Measurements from ENCODE around the gene DYRK1B. TPM values are rescaled to one million over a fixed set of nuclear protein-coding genes. Genes with fewer than 3 reads are reported as not detected.

Gene DYRK1B
- total RNA-seq, 2 donors from 2014 or later = 8.8 to 17.6 TPM

DNA sequence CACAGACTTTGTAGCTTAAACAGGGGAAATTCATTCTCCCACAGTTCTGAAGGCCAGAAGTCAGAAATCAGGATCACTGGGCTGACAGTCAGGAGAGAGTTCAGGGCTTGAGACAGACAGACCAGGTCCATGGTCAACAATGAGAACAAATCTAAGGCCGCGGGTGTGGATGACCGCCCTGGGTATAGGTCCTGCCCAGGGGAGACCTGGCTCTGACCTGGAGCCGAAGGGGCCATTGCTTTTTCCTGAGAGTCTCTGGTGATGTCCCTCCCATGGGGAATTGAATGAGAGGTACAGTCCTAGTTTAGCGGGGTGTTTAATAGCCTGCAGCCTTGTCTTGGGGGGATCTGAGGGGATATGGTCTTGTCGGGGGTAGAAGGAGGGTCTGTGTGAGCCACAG, 37.4 kb upstream of the DYRK1B start:
- Mint-ChIP-seq H3K4me1 (no peaks in the 10 kb centered on the region), H3K27me3 (no peaks in the 10 kb centered on the region), H3K27ac (no peak overlapping the region), H3K9me3 (no peaks in the 10 kb centered on the region), H3K36me3 (ENCODE audit: low read depth) (no peaks in the 10 kb centered on the region), H3K4me3 (no peak overlapping the region)
- no peak for ATAC-seq (replicated peaks)

- no peak for ATAC-seq (replicated peaks)
- Mint-ChIP-seq H3K9me3 (no peaks in the 10 kb centered on the region), H3K36me3 (ENCODE audit: low read depth) (no peaks in the 10 kb centered on the region), H3K27ac (no peak overlapping the region), H3K27me3 (no peaks in the 10 kb centered on the region), H3K4me3 (no peak overlapping the region), H3K4me1 (no peaks in the 10 kb centered on the region)
Measured at GRCh38 chr19:39870171-39870971, 36.4 kb upstream of the DYRK1B start.

DNA sequence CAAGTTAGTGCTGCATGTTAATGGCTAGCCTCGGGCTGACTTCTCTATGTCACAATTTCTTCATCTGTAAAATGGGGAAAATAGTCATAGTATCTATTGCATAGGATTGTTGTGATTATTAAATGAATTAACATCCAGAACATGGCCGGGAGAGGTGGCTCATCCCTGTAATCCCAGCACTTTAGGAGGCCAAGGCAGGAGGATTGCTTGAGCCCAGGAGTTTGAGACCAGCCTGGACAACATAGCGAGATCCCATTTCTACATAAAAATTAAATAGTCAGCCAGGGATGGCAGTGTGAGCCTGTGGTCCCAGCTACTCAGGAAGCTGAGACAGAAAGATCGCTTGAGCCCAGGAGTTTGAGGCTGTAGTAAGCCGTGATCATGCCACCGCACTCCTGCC, 34.0 kb upstream of the DYRK1B start:
- Mint-ChIP-seq H3K36me3 (ENCODE audit: low read depth) (no peaks in the 10 kb centered on the region), H3K9me3 (no peaks in the 10 kb centered on the region), H3K27ac (no peak overlapping the region), H3K4me3 (no peak overlapping the region), H3K27me3 (no peaks in the 10 kb centered on the region), H3K4me1 (no peaks in the 10 kb centered on the region)
- ATAC-seq (replicated peaks) = no peak

DNA sequence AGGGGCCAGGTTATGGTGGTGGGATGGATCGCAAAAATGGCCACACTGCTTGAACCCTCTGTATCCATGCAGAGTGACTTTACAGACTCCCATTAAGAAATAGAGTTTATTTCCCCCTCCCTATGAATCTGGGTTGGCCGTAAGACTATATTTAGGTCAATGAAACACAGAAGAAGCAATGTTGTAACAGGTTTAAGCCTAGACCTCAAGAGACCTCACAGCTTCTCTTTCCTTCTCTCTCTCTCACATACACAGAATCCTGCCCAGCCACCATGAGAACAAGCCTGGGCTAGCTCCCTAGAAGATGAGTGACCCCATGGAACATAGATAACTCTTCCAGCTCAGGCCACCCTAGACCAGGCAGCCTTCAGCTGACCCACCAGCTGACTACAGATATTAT, 33.2 kb upstream of the DYRK1B start:
- H3K4me1 Mint-ChIP-seq = no peaks in the 10 kb centered on the region
- no peaks in the 10 kb centered on the region for H3K9me3 Mint-ChIP-seq
- H3K27me3 Mint-ChIP-seq = no peaks in the 10 kb centered on the region
- H3K36me3 Mint-ChIP-seq (ENCODE audit: low read depth) = no peaks in the 10 kb centered on the region
- H3K27ac Mint-ChIP-seq = peak overlapping the region; percentile 21
- ATAC-seq (replicated peaks) = no peak
- no peak overlapping the region for H3K4me3 Mint-ChIP-seq

- no peaks in the 10 kb centered on the region for H3K27me3 Mint-ChIP-seq
- H3K9me3 Mint-ChIP-seq = no peaks in the 10 kb centered on the region
- ATAC-seq (replicated peaks) = no peak
- H3K36me3 Mint-ChIP-seq (ENCODE audit: low read depth) = no peaks in the 10 kb centered on the region
- H3K27ac Mint-ChIP-seq = peak overlapping the region; percentile 40
- H3K4me3 Mint-ChIP-seq = no peak overlapping the region
- no peaks in the 10 kb centered on the region for H3K4me1 Mint-ChIP-seq
Measured at GRCh38 chr19:39865953-39866352, 32.0 kb upstream of the DYRK1B start.

GRCh38 chr19:39865186-39865585, 31.2 kb upstream of the DYRK1B start:
- Mint-ChIP-seq H3K4me1 (no peaks in the 10 kb centered on the region), H3K36me3 (ENCODE audit: low read depth) (no peaks in the 10 kb centered on the region), H3K27me3 (no peaks in the 10 kb centered on the region), H3K27ac (no peak overlapping the region), H3K9me3 (no peaks in the 10 kb centered on the region), H3K4me3 (no peak overlapping the region)
- ATAC-seq (replicated peaks) = no peak

DNA sequence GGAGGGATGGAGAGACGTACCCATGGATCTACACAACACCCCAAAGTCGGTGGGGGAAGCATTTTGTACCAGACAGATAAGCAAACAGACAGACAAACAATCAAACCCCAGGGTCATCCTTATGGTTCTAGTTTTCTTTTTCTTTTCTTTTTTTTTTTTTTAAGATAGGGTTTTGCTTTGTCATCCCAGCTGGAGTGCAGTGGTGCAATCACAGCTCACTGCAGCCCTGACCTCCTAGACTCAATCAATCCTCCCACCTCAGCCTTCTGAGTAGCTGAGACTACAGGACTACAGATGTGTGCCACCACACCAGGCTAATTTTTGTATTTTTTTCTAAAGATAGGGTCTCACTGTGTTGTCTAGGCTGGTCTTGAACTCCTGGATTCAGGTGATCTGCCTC, 30.2 kb upstream of the DYRK1B start:
- no peak for ATAC-seq (replicated peaks)
- Mint-ChIP-seq H3K27me3 (no peaks in the 10 kb centered on the region), H3K9me3 (no peaks in the 10 kb centered on the region), H3K4me1 (no peaks in the 10 kb centered on the region), H3K36me3 (ENCODE audit: low read depth) (no peaks in the 10 kb centered on the region), H3K4me3 (no peak overlapping the region), H3K27ac (no peak overlapping the region)

GRCh38 chr19:39858541-39858940, 24.6 kb upstream of the DYRK1B start:
- Mint-ChIP-seq H3K9me3 (no peaks in the 10 kb centered on the region), H3K27ac (no peak overlapping the region), H3K4me1 (no peaks in the 10 kb centered on the region), H3K36me3 (ENCODE audit: low read depth) (no peaks in the 10 kb centered on the region), H3K4me3 (no peak overlapping the region), H3K27me3 (peaks cover 6% of the 10 kb centered on the region)
- no peak for ATAC-seq (replicated peaks)

DNA sequence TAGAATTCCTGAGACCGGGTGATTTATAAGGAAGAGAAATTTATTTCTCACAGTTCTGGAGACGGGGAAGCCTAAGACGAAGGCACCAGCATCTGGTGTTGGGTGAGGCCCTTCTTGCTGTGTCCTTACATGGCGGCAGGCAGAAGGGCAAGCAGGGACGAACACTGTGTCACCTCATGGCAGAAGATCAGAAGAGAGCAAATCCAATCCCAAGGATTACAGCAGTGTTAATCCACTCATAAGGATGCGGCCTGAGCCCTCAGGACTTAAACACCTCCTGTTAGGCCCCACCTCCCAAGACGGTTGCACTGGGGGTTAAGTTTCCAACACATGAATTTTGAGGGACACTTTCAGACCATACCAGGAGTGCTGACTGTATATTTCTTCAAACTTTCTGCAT, 18.9 kb upstream of the DYRK1B start:
- no peak overlapping the region for H3K4me3 Mint-ChIP-seq
- no peaks in the 10 kb centered on the region for H3K4me1 Mint-ChIP-seq
- H3K27me3 Mint-ChIP-seq = peaks cover 6% of the 10 kb centered on the region
- no peak for ATAC-seq (replicated peaks)
- no peaks in the 10 kb centered on the region for H3K36me3 Mint-ChIP-seq (ENCODE audit: low read depth)
- H3K9me3 Mint-ChIP-seq = no peaks in the 10 kb centered on the region
- no peak overlapping the region for H3K27ac Mint-ChIP-seq

- ATAC-seq (replicated peaks) = no peak
- no peak overlapping the region for H3K4me3 Mint-ChIP-seq
- peaks cover 9% of the 10 kb centered on the region for H3K36me3 Mint-ChIP-seq (ENCODE audit: low read depth)
- H3K9me3 Mint-ChIP-seq = no peaks in the 10 kb centered on the region
- H3K27me3 Mint-ChIP-seq = peaks cover 6% of the 10 kb centered on the region
- H3K4me1 Mint-ChIP-seq = peaks cover 8% of the 10 kb centered on the region
- no peak overlapping the region for H3K27ac Mint-ChIP-seq
Measured at GRCh38 chr19:39850892-39851291, 16.9 kb upstream of the DYRK1B start.

DNA sequence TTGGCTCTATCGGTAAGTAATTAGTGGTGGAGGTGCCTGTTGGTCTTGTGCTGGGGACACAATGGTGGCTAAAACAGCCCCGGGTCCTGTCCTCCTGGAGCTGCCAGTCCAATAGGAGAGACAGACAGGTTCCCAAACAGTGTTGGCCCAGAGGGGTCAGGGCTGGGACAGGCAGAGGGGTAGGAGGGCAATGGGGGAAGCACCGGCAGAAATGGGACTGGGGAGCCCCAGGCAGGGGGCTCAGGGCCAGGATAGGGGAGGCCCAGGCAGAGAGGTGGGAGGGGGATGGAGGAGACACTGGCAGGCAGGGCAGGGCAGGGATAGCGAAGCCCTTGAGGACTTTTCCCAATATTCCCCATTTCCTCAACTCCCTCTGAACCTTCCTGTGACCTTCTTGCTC, 14.4 kb upstream of the DYRK1B start:
- H3K27me3 Mint-ChIP-seq = no peaks in the 10 kb centered on the region
- ATAC-seq (replicated peaks) = no peak
- H3K9me3 Mint-ChIP-seq = no peaks in the 10 kb centered on the region
- H3K4me1 Mint-ChIP-seq = peaks cover 22% of the 10 kb centered on the region
- peak overlapping the region; percentile 40 for H3K27ac Mint-ChIP-seq
- peaks cover 33% of the 10 kb centered on the region for H3K36me3 Mint-ChIP-seq (ENCODE audit: low read depth)
- H3K4me3 Mint-ChIP-seq = no peak overlapping the region

GRCh38 chr19:39847525-39847924, 13.6 kb upstream of the DYRK1B start:
- H3K36me3 Mint-ChIP-seq (ENCODE audit: low read depth) = peaks cover 40% of the 10 kb centered on the region
- H3K27me3 Mint-ChIP-seq = no peaks in the 10 kb centered on the region
- no peaks in the 10 kb centered on the region for H3K9me3 Mint-ChIP-seq
- H3K4me1 Mint-ChIP-seq = peaks cover 29% of the 10 kb centered on the region
- peak overlapping the region; percentile 94 for H3K27ac Mint-ChIP-seq
- no peak for ATAC-seq (replicated peaks)
- H3K4me3 Mint-ChIP-seq = peak overlapping the region; percentile 89

GRCh38 chr19:39846678-39847486, 12.9 kb upstream of the DYRK1B start:
- H3K27ac Mint-ChIP-seq = peak overlapping the region; percentile 94
- no peaks in the 10 kb centered on the region for H3K27me3 Mint-ChIP-seq
- H3K9me3 Mint-ChIP-seq = no peaks in the 10 kb centered on the region
- ATAC-seq (replicated peaks) = no peak
- peaks cover 33% of the 10 kb centered on the region for H3K4me1 Mint-ChIP-seq
- H3K36me3 Mint-ChIP-seq (ENCODE audit: low read depth) = peaks cover 47% of the 10 kb centered on the region
- peak overlapping the region; percentile 89 for H3K4me3 Mint-ChIP-seq

- H3K27ac Mint-ChIP-seq = peak within 1 kb of the TSS; percentile 94
- H3K36me3 Mint-ChIP-seq (ENCODE audit: low read depth) = peaks cover 55% of the 10 kb centered on the region
- H3K4me3 Mint-ChIP-seq = peak within 1 kb of the TSS; percentile 89
- H3K27me3 Mint-ChIP-seq = no peaks in the 10 kb centered on the region
- peak; percentile 92 for ATAC-seq (replicated peaks)
- H3K9me3 Mint-ChIP-seq = no peaks in the 10 kb centered on the region
- peaks cover 33% of the 10 kb centered on the region for H3K4me1 Mint-ChIP-seq
Measured at GRCh38 chr19:39845933-39846677, 12.1 kb upstream of the DYRK1B start, which contains the start of gene FBL. Gene FBL (minus strand): TSS chr19:39846379. CDS start chr19:39846300, 79 bp downstream.

Data from activated T-helper 17 cell treated with anti-CD3 and anti-CD28 coated beads, Interleukin-2, amount 50 U/mL, for 72 hours (primary cell).